ENCODE results near the gene ADGRG6.

GRCh38 chr6:142421285-142422117 is 119.7 kb downstream of the ADGRG6 start:
- no peak for TF ChIP-seq CTCF (IDR thresholded peaks at IDR 0.05; ENCODE audit: low read length)
- no peak for TF ChIP-seq EZH2phosphoT487 (IDR thresholded peaks at IDR 0.05; ENCODE audit: low read length)
- TF ChIP-seq EZH2 (optimal IDR thresholded peaks at IDR 0.05; ENCODE audit: low read depth, low read length): no peak

Measured in MM.1S (cell line).